ENCODE measurements around the gene ITPRID1.

The ITPRID1 gene

GRCh38 chr7:31707089-31707488 is 193.2 kb downstream of the ITPRID1 start:
- DNase-seq = no peak

All from hematopoietic multipotent progenitor cell treated with erythropoietin and hydrocortisone succinate and interleukin-3 and kit ligand, for 8 days (in vitro differentiated cells).